Prostate gland (tissue), 2 donors: ENCODE measurements around the gene KDM4B.

Source experiments
- CTCF ChIP-seq, 4 experiments: fragments of 200-600 bp in 2 of 4; fragments of 450-650 bp in 2 of 4; sonication (generic) in 2 of 4; IDR thresholded peaks; 1 replicate in 3 of 4; 2 replicates in 1 of 4; pipeline ENCODE4 v1.5.1; 2016 to 2019; ENCODE audit warnings: antibody characterized with exemption in 4 of 4, mild to moderate bottlenecking in 2 of 4, moderate library complexity in 2 of 4
- POLR2A ChIP-seq: fragments of 450-650 bp; IDR thresholded peaks from one replicate; pipeline ENCODE4 v1.6.1; 2016; ENCODE audit warnings: antibody characterized with exemption, mild to moderate bottlenecking
- POLR2AphosphoS5 ChIP-seq: sonication (generic); formaldehyde crosslinking; IDR thresholded peaks from one replicate; pipeline ENCODE4 v1.6.1; 2017; ENCODE audit warnings: antibody characterized with exemption

GRCh38 chr19:5156231-5156986 lies 187.5 kb downstream of the KDM4B start:
- TF ChIP-seq CTCF (IDR thresholded peaks at IDR 0.05) (no peak), POLR2A (no peak), POLR2AphosphoS5 (no peak)
